H9 (cell line): ENCODE results near the gene GRID1. TPM values are rescaled to one million over a fixed set of nuclear protein-coding genes. Genes with fewer than 3 reads are reported as not detected.

Source experiments
- DNase-seq: peaks from one replicate; pipeline ENCODE4 v3.0.0-alpha.2; 2017
- H2AFZ ChIP-seq: one replicate; pipeline ENCODE4 v1.6.1; 2013; ENCODE audit warnings: mild to moderate bottlenecking, low read length, control low read depth, moderate library complexity
- H2AK5ac ChIP-seq: 2 replicates; pipeline ENCODE4 v1.6.1; 2013; ENCODE audit warnings: low read length, control low read depth, mixed read lengths; ENCODE audit not compliant: insufficient read length
- H2BK120ac ChIP-seq: one replicate; pipeline ENCODE4 v1.6.1; 2013; ENCODE audit warnings: low read depth, mild to moderate bottlenecking, low read length, control low read depth, inconsistent platforms; ENCODE audit not compliant: poor library complexity, severe bottlenecking
- H2BK12ac ChIP-seq: 2 replicates; pipeline ENCODE4 v1.6.1; 2013; ENCODE audit warnings: low read length, control low read depth, mixed read lengths, low read depth; ENCODE audit not compliant: insufficient read length
- H2BK15ac ChIP-seq: 2 replicates; pipeline ENCODE4 v1.6.1; 2013; ENCODE audit warnings: low read depth, low read length, control low read depth
- H2BK20ac ChIP-seq: one replicate; pipeline ENCODE4 v1.6.1; 2013; ENCODE audit warnings: low read depth, mild to moderate bottlenecking, low read length, control low read depth, inconsistent platforms; ENCODE audit not compliant: poor library complexity, severe bottlenecking
- H2BK5ac ChIP-seq: 2 replicates; pipeline ENCODE4 v1.6.1; 2013; ENCODE audit warnings: low read length, control low read depth, mixed read lengths; ENCODE audit not compliant: insufficient read length
- H3K14ac ChIP-seq: 2 replicates; pipeline ENCODE4 v1.6.1; 2013; ENCODE audit warnings: low read length, control low read depth; ENCODE audit not compliant: insufficient read depth
- H3K18ac ChIP-seq: 2 replicates; pipeline ENCODE4 v1.6.1; 2013; ENCODE audit warnings: low read depth, mild to moderate bottlenecking, mixed read lengths, low read length, control low read depth; ENCODE audit not compliant: insufficient read length
- H3K23ac ChIP-seq: 2 replicates; pipeline ENCODE4 v1.6.1; 2013; ENCODE audit warnings: low read length, control low read depth, mixed read lengths, low read depth; ENCODE audit not compliant: insufficient read length
- H3K23me2 ChIP-seq: 2 replicates; pipeline ENCODE4 v1.6.1; 2013; ENCODE audit warnings: low read depth, mild to moderate bottlenecking, mixed read lengths, low read length, control low read depth; ENCODE audit not compliant: insufficient read length, poor library complexity, severe bottlenecking
- H3K27ac ChIP-seq: 2 replicates; pipeline ENCODE4 v1.5.1; 2013; ENCODE audit warnings: low read length, control low read depth, mixed read lengths, low read depth; ENCODE audit not compliant: insufficient read length
- H3K27me3 ChIP-seq: 2 replicates; pipeline ENCODE4 v1.6.1; 2013; ENCODE audit warnings: low read length, control low read depth, inconsistent platforms; ENCODE audit not compliant: insufficient read depth
- H3K4ac ChIP-seq: 2 replicates; pipeline ENCODE4 v1.6.1; 2013; ENCODE audit warnings: low read depth, mild to moderate bottlenecking, control low read depth, inconsistent platforms, low read length, moderate library complexity
- H3K4me1 ChIP-seq: 2 replicates; pipeline ENCODE4 v1.6.1; 2013; ENCODE audit warnings: low read length, control low read depth, inconsistent platforms; ENCODE audit not compliant: insufficient read depth
- H3K4me2 ChIP-seq: 2 replicates; pipeline ENCODE4 v1.6.1; 2013; ENCODE audit warnings: low read length, control low read depth, mixed read lengths; ENCODE audit not compliant: insufficient read length, insufficient read depth
- H3K56ac ChIP-seq: 2 replicates; pipeline ENCODE4 v1.6.1; 2013; ENCODE audit warnings: low read depth, mild to moderate bottlenecking, mixed read lengths, low read length, control low read depth; ENCODE audit not compliant: insufficient read length
- H3K79me1 ChIP-seq: 2 replicates; pipeline ENCODE4 v1.6.1; 2013; ENCODE audit warnings: low read depth, mild to moderate bottlenecking, moderate library complexity, low read length, control low read depth, inconsistent platforms; ENCODE audit not compliant: insufficient read depth, poor library complexity, severe bottlenecking
- H3K79me2 ChIP-seq: 2 replicates; pipeline ENCODE4 v1.6.1; 2013; ENCODE audit warnings: low read length, control low read depth, inconsistent platforms; ENCODE audit not compliant: insufficient read depth
- H3K9ac ChIP-seq: 2 replicates; pipeline ENCODE4 v1.6.1; 2013; ENCODE audit warnings: low read length, control low read depth, mixed read lengths; ENCODE audit not compliant: insufficient read length; ENCODE audit errors: extremely low read depth
- H3K9me3 ChIP-seq: one replicate; pipeline ENCODE4 v1.6.1; 2013; ENCODE audit warnings: low read depth, low read length, inconsistent platforms; ENCODE audit not compliant: control insufficient read depth
- H3T11ph ChIP-seq: one replicate; pipeline ENCODE4 v1.6.1; 2013; ENCODE audit warnings: mild to moderate bottlenecking, low read length, control low read depth, inconsistent platforms
- H4K20me1 ChIP-seq: one replicate; pipeline ENCODE4 v1.6.1; 2013; ENCODE audit not compliant: control insufficient read depth, insufficient read length, insufficient read depth
- H4K5ac ChIP-seq: 2 replicates; pipeline ENCODE4 v1.6.1; 2013; ENCODE audit warnings: low read depth, mild to moderate bottlenecking, mixed read lengths, low read length, control low read depth; ENCODE audit not compliant: insufficient read length
- H4K8ac ChIP-seq: replicated peaks from 2 replicates; pipeline ENCODE4 v1.6.1; 2013; ENCODE audit warnings: low read length, control low read depth, mixed read lengths, low read depth; ENCODE audit not compliant: insufficient read length
- H4K91ac ChIP-seq: 2 replicates; pipeline ENCODE4 v1.6.1; 2013; ENCODE audit warnings: low read depth, mild to moderate bottlenecking, moderate library complexity, mixed read lengths, low read length, control low read depth; ENCODE audit not compliant: insufficient read length
- H3K27ac Mint-ChIP-seq, 3 experiments: 2 replicates in 2 of 3; 3 replicates in 1 of 3; pipeline ENCODE4 v1.8.0; 2020 to 2021; ENCODE audit warnings: mixed read lengths in 3 of 3, mild to moderate bottlenecking in 1 of 3, moderate library complexity in 1 of 3
- H3K27me3 Mint-ChIP-seq: 2 replicates; pipeline ENCODE4 v1.8.0; 2021; ENCODE audit warnings: low read depth, mild to moderate bottlenecking, moderate library complexity, mixed read lengths
- H3K36me3 Mint-ChIP-seq, 3 experiments: 2 replicates in 2 of 3; 3 replicates in 1 of 3; pipeline ENCODE4 v1.8.0; 2020 to 2021; ENCODE audit warnings: low read depth in 3 of 3, mixed read lengths in 3 of 3; ENCODE audit not compliant: insufficient read depth in 1 of 3
- H3K4me1 Mint-ChIP-seq, 2 experiments: 2 replicates each; pipeline ENCODE4 v1.8.0; 2020; ENCODE audit warnings: mixed read lengths in 2 of 2
- H3K4me3 Mint-ChIP-seq, 2 experiments: 2 replicates in 1 of 2; 3 replicates in 1 of 2; pipeline ENCODE4 v1.8.0; 2020 to 2021; ENCODE audit warnings: mild to moderate bottlenecking in 2 of 2, mixed read lengths in 2 of 2, moderate library complexity in 1 of 2
- H3K9me3 Mint-ChIP-seq, 2 experiments: 2 replicates in 1 of 2; 3 replicates in 1 of 2; pipeline ENCODE4 v1.8.0; 2020; ENCODE audit warnings: mild to moderate bottlenecking in 2 of 2, mixed read lengths in 2 of 2, moderate library complexity in 1 of 2
- WGBS: extraction: QIAGEN DNeasy Blood & Tissue Kit; methylation state at CpG from one replicate; pipeline ENCODE4 v1.1.7; 2013; ENCODE audit warnings: missing lambda C conversion rate, low lambda C conversion rate, mixed read lengths; ENCODE audit not compliant: insufficient read length; ENCODE audit errors: extremely low coverage; 5-methylcytosine and 5-hydroxymethylcytosine counted together
- total RNA-seq: library from RNA; stranded (reverse); gene quantifications from 2 replicates; pipeline ENCODE4 v1.2.1, GENCODE V29; 2021
- TF ChIP-seq, protein P1 (sequence below): fragments of 200-600 bp; sonication (generic); conservative IDR thresholded peaks from 3 replicates; pipeline ENCODE4 v1.8.0; 2021; ENCODE audit warnings: antibody characterized with exemption, mild to moderate bottlenecking

Gene GRID1
- total RNA-seq, 1 experiment from 2014 or later = 0.35 TPM

DNA sequence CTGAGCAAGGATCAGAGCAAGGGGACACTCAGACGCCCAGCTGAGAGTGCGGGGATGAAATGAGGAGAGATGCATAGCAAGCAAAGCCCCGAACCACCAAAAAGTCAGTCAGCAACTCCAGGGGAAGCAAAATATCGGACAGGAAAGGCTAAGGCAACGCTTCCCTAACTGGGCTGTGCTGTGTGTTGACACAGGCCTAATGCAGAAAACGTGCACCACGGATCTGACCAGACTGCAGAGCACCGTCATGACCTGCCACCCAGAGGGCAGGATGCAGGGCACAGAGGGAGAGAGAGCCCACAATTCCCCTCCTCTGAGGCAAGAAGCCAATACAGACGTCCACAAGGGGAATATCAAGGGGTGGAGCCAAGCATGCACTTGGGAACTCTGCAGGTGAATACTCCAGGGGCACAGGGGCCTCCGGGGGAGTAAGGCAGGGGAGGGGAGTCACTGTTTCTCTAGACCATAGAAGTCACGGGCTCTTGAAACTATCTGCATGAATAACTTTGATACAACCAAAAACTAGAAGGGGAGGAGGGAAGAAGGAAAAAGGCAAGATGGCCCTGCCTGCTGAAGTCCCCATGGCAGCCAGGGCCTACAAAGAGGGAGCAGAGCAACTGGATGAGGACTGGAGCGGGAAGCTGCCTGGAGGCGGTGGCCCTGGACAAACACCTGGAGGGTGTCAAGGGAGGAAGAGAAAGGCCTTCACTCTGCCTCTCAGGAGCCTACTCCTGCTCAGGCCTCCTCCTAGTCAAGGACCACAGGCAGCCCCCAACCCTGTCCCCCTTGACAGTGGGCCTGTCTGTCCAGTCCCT, 26.2 kb downstream of the GRID1 start:
- no peak overlapping the region for H3K9ac ChIP-seq
- no peak for DNase-seq
- H3K36me3 Mint-ChIP-seq = peaks cover 0 to 1% (median 0%) of the 10 kb centered on the region in 3 experiments; a peak in 2 of 7 replicates
- H2BK120ac ChIP-seq = no peak overlapping the region
- no peak overlapping the region for H4K8ac ChIP-seq
- peaks cover 2% of the 10 kb centered on the region; the same call in 1 of the 2 replicates for H3K4me1 ChIP-seq
- H3K23me2 ChIP-seq = no peaks in the 10 kb centered on the region
- H2BK5ac ChIP-seq = no peak overlapping the region
- H3K9me3 Mint-ChIP-seq = peaks cover 0 to 3% of the 10 kb centered on the region in 2 experiments; a peak in 2 of 5 replicates
- no peak overlapping the region for H2AK5ac ChIP-seq
- H3K4me2 ChIP-seq = no peak overlapping the region
- H3K23ac ChIP-seq = no peak overlapping the region
- H3K27ac ChIP-seq = no peak overlapping the region
- no peaks in the 10 kb centered on the region for H3K9me3 ChIP-seq
- peaks cover 18 to 27% of the 10 kb centered on the region in 2 experiments for H3K4me1 Mint-ChIP-seq
- no peak overlapping the region for H3T11ph ChIP-seq
- H3K27me3 ChIP-seq = no peaks in the 10 kb centered on the region
- H2AFZ ChIP-seq = no peak overlapping the region
- no peak overlapping the region for H2BK15ac ChIP-seq
- H4K5ac ChIP-seq = no peak overlapping the region
- peaks cover 1% of the 10 kb centered on the region; the same call in 1 of the 2 replicates for H3K27me3 Mint-ChIP-seq
- no peak overlapping the region for H3K14ac ChIP-seq
- H3K4me3 Mint-ChIP-seq = no peak overlapping the region; a peak in 1 of 5 replicates
- no peak overlapping the region for H2BK20ac ChIP-seq
- no peaks in the 10 kb centered on the region for H3K79me2 ChIP-seq
- H3K56ac ChIP-seq = no peak overlapping the region
- WGBS = no CpG with 5 or more reads among the region's 13 CpGs
- no peak overlapping the region for H3K18ac ChIP-seq
- TF ChIP-seq, protein P1, sequence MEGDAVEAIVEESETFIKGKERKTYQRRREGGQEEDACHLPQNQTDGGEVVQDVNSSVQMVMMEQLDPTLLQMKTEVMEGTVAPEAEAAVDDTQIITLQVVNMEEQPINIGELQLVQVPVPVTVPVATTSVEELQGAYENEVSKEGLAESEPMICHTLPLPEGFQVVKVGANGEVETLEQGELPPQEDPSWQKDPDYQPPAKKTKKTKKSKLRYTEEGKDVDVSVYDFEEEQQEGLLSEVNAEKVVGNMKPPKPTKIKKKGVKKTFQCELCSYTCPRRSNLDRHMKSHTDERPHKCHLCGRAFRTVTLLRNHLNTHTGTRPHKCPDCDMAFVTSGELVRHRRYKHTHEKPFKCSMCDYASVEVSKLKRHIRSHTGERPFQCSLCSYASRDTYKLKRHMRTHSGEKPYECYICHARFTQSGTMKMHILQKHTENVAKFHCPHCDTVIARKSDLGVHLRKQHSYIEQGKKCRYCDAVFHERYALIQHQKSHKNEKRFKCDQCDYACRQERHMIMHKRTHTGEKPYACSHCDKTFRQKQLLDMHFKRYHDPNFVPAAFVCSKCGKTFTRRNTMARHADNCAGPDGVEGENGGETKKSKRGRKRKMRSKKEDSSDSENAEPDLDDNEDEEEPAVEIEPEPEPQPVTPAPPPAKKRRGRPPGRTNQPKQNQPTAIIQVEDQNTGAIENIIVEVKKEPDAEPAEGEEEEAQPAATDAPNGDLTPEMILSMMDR = no peak
- H3K4ac ChIP-seq = no peak overlapping the region
- no peaks in the 10 kb centered on the region for H4K20me1 ChIP-seq
- no peaks in the 10 kb centered on the region for H3K79me1 ChIP-seq
- no peak overlapping the region for H2BK12ac ChIP-seq
- H3K27ac Mint-ChIP-seq = no peak overlapping the region; a peak in 1 of 7 replicates
- H4K91ac ChIP-seq = no peak overlapping the region
